Measurements from ENCODE around the gene RNF40.

GRCh38 chr16:30760001-30760559 lies 2.0 kb upstream of the RNF40 start:
- TF ChIP-seq CTCF (IDR thresholded peaks at IDR 0.05; ENCODE audit: borderline replicate concordance, extremely low read depth, low read length, poor library complexity, severe bottlenecking) (no peak), EZH2 (IDR thresholded peaks at IDR 0.05; ENCODE audit: borderline replicate concordance, low read depth, low read length, severe bottlenecking) (no peak)
